ENCODE results near the gene EIF4EBP3.

The EIF4EBP3 gene

DNA sequence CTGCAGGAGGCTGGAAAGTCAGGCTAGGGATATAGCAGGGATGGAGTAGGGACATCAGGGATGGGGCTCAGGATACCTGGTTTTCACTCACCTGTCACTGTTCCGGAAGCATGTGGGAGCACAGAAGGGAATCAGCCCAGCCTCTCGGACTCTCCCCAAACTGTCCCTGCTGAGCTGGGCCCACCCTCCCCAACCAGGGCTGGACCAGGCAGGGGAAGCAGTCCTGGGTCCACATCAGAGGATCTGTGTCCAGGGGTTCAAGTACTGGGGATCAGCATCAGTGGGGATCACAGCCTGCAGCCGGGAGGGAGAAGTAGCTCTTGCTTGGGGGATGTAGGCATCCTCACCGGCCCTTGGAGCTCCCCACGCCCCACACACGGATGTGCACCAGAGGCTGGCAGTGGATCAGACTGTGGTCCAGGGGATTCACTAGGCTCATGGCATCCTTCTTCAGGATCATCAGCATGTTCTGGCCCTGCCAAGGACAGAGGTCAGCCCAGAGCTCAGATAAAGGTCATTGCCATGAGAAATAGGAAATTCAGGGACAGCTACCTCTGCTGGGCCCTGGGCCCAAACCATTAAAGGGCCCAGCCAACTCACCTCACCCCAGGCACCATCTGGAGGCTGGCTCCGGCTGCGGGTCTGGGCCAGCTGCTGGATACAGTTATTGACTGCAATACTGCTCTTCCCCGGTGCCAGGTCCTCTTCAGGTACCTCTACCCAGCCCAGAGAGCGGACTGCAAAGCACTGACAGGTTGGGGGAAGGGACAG lies 14.5 kb downstream of the EIF4EBP3 start:
- Histone ChIP-seq H3K9me3 (no peaks in the 10 kb centered on the region), H3K4me3 (no peak overlapping the region), H3K4me1 (peaks cover 4 to 52% (median 33%) of the 10 kb centered on the region in 4 donors), H3K27me3 (no peaks in the 10 kb centered on the region), H3K27ac (no peak overlapping the region), H3K36me3 (peaks cover 0 to 34% (median 19%) of the 10 kb centered on the region in 3 donors)
- TF ChIP-seq, protein P1, sequence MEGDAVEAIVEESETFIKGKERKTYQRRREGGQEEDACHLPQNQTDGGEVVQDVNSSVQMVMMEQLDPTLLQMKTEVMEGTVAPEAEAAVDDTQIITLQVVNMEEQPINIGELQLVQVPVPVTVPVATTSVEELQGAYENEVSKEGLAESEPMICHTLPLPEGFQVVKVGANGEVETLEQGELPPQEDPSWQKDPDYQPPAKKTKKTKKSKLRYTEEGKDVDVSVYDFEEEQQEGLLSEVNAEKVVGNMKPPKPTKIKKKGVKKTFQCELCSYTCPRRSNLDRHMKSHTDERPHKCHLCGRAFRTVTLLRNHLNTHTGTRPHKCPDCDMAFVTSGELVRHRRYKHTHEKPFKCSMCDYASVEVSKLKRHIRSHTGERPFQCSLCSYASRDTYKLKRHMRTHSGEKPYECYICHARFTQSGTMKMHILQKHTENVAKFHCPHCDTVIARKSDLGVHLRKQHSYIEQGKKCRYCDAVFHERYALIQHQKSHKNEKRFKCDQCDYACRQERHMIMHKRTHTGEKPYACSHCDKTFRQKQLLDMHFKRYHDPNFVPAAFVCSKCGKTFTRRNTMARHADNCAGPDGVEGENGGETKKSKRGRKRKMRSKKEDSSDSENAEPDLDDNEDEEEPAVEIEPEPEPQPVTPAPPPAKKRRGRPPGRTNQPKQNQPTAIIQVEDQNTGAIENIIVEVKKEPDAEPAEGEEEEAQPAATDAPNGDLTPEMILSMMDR (IDR thresholded peaks at IDR 0.05): no peak
- DNase-seq: no peak
- intact Hi-C loops (cut with DNase I; ENCODE audit: low total_unique reads): loop anchor here (10.0 kb wide), 2 partner anchors 153 to 157 kb away; partner anchors contain the start of gene ANKHD1

DNA sequence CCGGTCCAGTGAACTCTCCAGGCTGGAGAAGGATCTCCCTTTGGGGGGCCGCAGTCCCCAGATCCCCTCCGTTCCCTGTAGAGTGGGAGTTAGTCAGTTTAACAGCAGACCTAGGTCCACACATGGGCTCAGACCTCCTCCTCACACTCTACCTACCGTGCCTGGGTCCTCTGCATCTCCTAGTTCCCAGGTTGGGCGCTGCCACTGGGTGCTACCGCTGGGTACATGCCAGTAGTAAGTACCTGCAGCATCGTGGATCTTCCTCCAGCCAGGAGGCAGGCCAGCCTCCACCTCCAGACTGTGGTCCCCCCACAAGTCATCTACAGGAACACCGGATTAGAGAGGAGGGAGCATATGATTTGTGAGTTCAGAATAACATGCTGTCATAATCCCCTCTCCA lies 16.1 kb downstream of the EIF4EBP3 start:
- peaks cover 0 to 56% (median 37%) of the 10 kb centered on the region in 4 donors for H3K4me1 ChIP-seq
- H3K27ac ChIP-seq: peak overlapping the region; percentile 93 to 94
- DNase-seq: no peak
- H3K27me3 ChIP-seq: no peaks in the 10 kb centered on the region
- H3K9me3 ChIP-seq: no peaks in the 10 kb centered on the region
- TF ChIP-seq, protein P1 (IDR thresholded peaks at IDR 0.05): no peak
- peak overlapping the region; percentile 67 to 77 for H3K4me3 ChIP-seq
- peaks cover 8 to 51% (median 36%) of the 10 kb centered on the region in 3 donors for H3K36me3 ChIP-seq
- intact Hi-C loops (cut with DNase I; ENCODE audit: low total_unique reads): loop anchor here (10.0 kb wide), 2 partner anchors 151 to 159 kb away; partner anchors contain the start of gene ANKHD1

DNA sequence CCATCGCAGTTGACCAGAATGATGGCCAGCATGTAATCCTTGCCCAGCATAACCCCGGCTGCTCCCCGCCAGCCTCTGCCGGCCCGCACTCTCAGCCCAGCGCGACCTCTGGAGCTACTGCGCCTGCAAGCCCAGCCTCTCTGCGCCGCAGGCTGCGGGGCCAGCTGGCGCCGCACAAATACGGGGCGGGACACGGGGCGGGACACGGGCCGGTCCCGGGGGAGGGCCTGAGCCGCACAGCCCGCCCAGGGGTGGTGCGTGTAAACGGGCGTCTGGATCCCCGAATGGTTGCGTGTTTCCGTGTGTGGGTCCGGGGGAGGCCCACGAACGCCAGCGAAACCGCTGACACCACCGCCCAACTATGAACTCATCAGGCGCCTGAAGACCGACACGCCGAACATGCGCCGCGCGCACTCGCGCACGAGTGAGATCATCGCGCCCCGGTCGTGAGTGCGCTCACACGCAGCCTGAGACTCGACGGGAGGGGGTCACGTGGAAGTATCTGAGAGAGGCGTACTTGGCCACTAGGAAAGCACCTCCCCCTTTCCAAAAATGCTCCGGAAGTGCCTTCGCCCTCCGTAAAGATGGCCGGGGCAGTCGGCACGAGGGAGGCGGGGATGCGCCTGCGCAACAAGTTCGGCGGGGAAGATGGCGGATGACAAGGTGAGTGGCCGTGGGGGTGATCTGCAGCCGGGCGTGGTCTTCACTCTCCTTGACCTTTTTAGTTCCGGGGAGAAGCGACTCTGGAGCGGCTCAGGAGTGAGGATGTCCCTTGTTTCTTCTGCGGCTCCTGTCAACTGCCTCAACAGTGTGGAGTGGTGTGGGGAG lies 16.9 kb downstream of the EIF4EBP3 start, which contains the start of the genes APBB3 and SLC35A4:
TSS of gene APBB3 (minus strand) at position 403 of the 828 bp plus-strand sequence. CDS start at position 50, 353 bp downstream.
TSS of gene SLC35A4 (plus strand) at position 633 of the 828 bp plus-strand sequence. CDS start 2,342 bp downstream, outside the sequence.
- Histone ChIP-seq H3K27me3 (no peaks in the 10 kb centered on the region), H3K27ac (peak within 1 kb of the TSS; percentile 93 to 94), H3K36me3 (peaks cover 8 to 53% (median 40%) of the 10 kb centered on the region in 3 donors), H3K9me3 (no peaks in the 10 kb centered on the region), H3K4me1 (peaks cover 0 to 60% (median 40%) of the 10 kb centered on the region in 4 donors), H3K4me3 (peak within 1 kb of the TSS; percentile 67 to 77)
- TF ChIP-seq, protein P1 (IDR thresholded peaks at IDR 0.05): peak in 1 of 2 experiments; percentile 16
- intact Hi-C loops (cut with DNase I; ENCODE audit: low total_unique reads): loop anchor here (2.0 to 10.0 kb wide), 3 partner anchors 74 to 160 kb away; partner anchors contain the start of genes ANKHD1 and TMCO6
- peak; percentile 98 to 99 for DNase-seq

DNA sequence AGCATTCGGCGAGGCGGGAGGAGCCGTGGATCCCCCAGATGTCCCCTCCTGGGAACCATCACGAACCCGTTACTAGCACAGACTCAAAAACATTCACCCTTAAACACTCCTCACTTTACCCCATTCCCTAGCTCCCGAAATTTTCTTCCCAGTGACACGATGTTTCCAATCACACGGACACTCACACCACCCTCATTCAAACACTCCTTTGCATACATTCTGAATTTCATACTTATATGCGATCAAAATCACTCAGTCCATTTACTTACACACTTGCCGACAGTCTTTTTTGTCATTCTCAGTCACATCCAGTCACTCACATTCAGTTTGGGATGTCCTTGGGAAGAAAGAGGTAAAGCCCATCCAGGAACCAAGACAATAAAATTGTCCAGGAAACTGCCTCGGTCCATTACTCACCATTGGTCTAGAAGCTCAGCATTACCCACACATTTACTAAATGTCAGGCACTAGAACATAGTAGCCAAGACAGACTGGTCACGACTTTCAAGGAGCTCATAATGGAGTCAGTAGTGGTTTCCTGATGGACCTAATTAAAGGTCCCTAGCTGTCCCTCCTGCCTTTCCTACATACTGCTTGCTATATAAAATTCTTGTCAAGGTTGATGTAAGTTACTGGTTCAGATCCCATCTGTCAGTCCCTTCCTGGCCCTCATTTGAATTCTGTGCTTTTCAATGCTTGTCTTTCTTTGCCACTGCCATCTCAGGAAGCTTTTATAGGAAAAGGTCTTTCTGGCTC lies 17.7 kb downstream of the EIF4EBP3 start:
- TF ChIP-seq, protein P1 (IDR thresholded peaks at IDR 0.05): no peak
- Histone ChIP-seq H3K9me3 (no peaks in the 10 kb centered on the region), H3K4me3 (peak overlapping the region; percentile 67 to 77), H3K4me1 (peaks cover 0 to 60% (median 41%) of the 10 kb centered on the region in 4 donors), H3K27me3 (no peaks in the 10 kb centered on the region), H3K27ac (peak overlapping the region; percentile 93 to 94), H3K36me3 (peaks cover 8 to 54% (median 44%) of the 10 kb centered on the region in 3 donors)
- no peak for DNase-seq
- intact Hi-C loops (cut with DNase I; ENCODE audit: low total_unique reads): loop anchor here (2.0 to 10.0 kb wide), 3 partner anchors 74 to 160 kb away; partner anchors contain the start of genes ANKHD1 and TMCO6

Data from tibial artery (tissue), 4 donors.